ENCODE measurements around the gene ELL. TPM values are rescaled to one million over a fixed set of nuclear protein-coding genes. Genes with fewer than 3 reads are reported as not detected.
A peak's percentile ranks its signal among the peaks of the same experiment; 100 is the strongest.

The ELL gene
- total RNA-seq, result 10 to 100 TPM; 23.7 to 41.8 TPM

DNA sequence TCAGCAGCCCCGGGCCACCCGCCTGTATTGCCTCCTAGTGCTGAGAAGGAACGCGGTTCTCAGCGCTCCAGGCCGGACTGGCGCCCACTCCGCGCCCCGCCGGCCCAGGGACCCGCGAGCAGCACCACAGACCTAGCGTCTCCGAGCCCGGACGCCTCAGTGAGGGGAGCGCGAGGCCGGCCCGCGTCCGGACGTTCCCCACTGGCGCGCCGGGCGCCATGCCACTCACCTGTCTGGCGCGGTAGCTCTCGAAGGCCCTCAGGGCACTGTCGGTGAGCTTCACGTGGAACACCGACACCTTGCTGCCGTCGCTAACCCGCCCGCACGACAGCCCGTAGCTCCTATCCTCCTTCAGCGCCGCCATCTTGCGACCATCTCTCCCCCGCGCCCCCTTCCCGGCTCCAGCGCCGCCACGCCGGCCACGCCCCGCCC, at the start of gene ELL:
ELL (minus strand) TSS at position 379 of the 432 bp plus-strand sequence; CDS start at position 364, 15 bp downstream.
- no peaks in the 10 kb centered on the region for H3K9me3 Mint-ChIP-seq
- ATAC-seq (replicated peaks), result peak; percentile 1
- no peaks in the 10 kb centered on the region for H3K27me3 Mint-ChIP-seq
- peak within 1 kb of the TSS; percentile 92 for H3K27ac Mint-ChIP-seq
- H3K4me1 Mint-ChIP-seq, result no peaks in the 10 kb centered on the region
- H3K36me3 Mint-ChIP-seq (ENCODE audit: low read depth), result peaks cover 35% of the 10 kb centered on the region
- H3K4me3 Mint-ChIP-seq, result peak within 1 kb of the TSS; percentile 89

DNA sequence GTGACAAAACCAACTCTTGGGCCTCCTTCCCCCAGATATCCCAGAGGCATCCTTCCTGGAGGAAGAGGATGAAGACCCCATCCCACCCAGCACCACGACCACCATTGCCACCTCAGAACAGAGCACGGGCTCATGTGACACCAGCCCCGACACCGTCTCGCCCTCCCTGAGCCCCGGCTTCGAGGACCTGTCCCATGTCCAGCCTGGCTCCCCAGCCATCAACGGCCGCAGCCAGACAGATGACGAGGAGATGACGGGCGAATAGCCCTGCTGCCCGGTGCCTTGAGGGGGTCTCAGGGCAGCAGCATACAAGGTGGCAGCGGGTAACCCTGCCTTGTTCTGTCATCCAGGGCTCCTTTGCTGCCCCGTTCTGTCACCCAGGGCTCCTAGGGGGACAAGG, 46.5 kb upstream of the ELL start:
- no peak overlapping the region for H3K27ac Mint-ChIP-seq
- no peaks in the 10 kb centered on the region for H3K9me3 Mint-ChIP-seq
- peaks cover 93% of the 10 kb centered on the region for H3K36me3 Mint-ChIP-seq (ENCODE audit: low read depth)

GRCh38 chr19:18566953-18567352, 45.1 kb upstream of the ELL start:
- peaks cover 90% of the 10 kb centered on the region for H3K36me3 Mint-ChIP-seq (ENCODE audit: low read depth)

More for the DNA sequence above, 46.5 kb upstream of the ELL start:
- Mint-ChIP-seq H3K27me3 (no peaks in the 10 kb centered on the region), H3K4me1 (peaks cover 14% of the 10 kb centered on the region), H3K4me3 (no peak overlapping the region)
- ATAC-seq (replicated peaks), result no peak

GRCh38 chr19:18562086-18562485, 40.2 kb upstream of the ELL start:
- Mint-ChIP-seq H3K4me1 (peaks cover 5% of the 10 kb centered on the region), H3K4me3 (no peak overlapping the region), H3K27ac (no peak overlapping the region), H3K36me3 (ENCODE audit: low read depth) (peaks cover 93% of the 10 kb centered on the region), H3K9me3 (no peaks in the 10 kb centered on the region), H3K27me3 (no peaks in the 10 kb centered on the region)
- no peak for ATAC-seq (replicated peaks)

More at GRCh38 chr19:18566953-18567352, 45.1 kb upstream of the ELL start:
- ATAC-seq (replicated peaks), result no peak
- Mint-ChIP-seq H3K27ac (no peak overlapping the region), H3K9me3 (no peaks in the 10 kb centered on the region), H3K27me3 (no peaks in the 10 kb centered on the region), H3K4me1 (peaks cover 5% of the 10 kb centered on the region), H3K4me3 (no peak overlapping the region)

DNA sequence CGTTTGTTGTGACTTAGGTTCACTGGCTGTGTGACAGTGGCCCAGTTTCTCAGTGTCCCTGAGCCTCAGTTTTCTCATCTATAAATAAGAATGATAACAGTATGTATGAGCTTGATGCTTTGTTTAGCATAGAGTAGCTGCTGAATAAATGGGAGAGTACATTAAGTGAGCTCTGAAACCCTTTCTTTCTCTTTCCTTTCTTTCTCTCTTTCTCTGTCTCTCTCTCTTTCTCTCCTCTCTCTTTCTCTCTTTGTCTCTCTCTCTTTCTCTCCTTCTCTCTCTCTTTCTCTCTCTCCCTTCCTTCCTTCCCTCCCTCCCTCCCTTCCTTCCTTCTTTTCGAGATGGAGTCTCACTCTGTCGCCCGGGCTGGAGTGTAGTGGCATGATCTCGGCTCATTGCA, 37.8 kb upstream of the ELL start:
- H3K4me3 Mint-ChIP-seq, result peak overlapping the region; percentile 98
- H3K4me1 Mint-ChIP-seq, result peaks cover 5% of the 10 kb centered on the region
- H3K9me3 Mint-ChIP-seq, result no peaks in the 10 kb centered on the region

GRCh38 chr19:18558604-18559003, 36.7 kb upstream of the ELL start:
- peaks cover 5% of the 10 kb centered on the region for H3K4me1 Mint-ChIP-seq
- peak overlapping the region; percentile 98 for H3K4me3 Mint-ChIP-seq
- peak overlapping the region; percentile 98 for H3K27ac Mint-ChIP-seq
- no peaks in the 10 kb centered on the region for H3K9me3 Mint-ChIP-seq
- H3K36me3 Mint-ChIP-seq (ENCODE audit: low read depth), result peaks cover 58% of the 10 kb centered on the region
- ATAC-seq (replicated peaks), result no peak
- no peaks in the 10 kb centered on the region for H3K27me3 Mint-ChIP-seq

More for the DNA sequence above, 37.8 kb upstream of the ELL start:
- no peaks in the 10 kb centered on the region for H3K27me3 Mint-ChIP-seq
- no peak for ATAC-seq (replicated peaks)
- peaks cover 69% of the 10 kb centered on the region for H3K36me3 Mint-ChIP-seq (ENCODE audit: low read depth)
- H3K27ac Mint-ChIP-seq, result peak overlapping the region; percentile 98

DNA sequence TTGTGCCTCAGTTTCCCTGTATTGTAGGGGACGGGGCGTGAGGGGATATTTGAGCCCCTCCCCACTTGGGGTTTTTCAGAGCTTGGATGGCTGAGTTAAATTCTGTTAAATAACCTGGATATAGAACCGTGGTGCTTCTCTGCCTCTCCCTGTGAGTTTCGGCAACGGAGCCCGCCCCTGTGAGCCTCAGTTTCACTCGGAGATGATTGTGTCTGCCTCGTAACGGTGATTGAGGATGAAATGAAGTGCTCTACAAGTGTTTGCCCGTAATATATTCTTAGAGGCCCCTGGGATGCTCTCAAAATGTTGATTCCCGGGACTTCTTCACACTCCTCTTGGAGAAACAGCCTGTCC, 36.3 kb upstream of the ELL start:
- no peaks in the 10 kb centered on the region for H3K27me3 Mint-ChIP-seq
- no peaks in the 10 kb centered on the region for H3K9me3 Mint-ChIP-seq
- peaks cover 5% of the 10 kb centered on the region for H3K4me1 Mint-ChIP-seq
- peak overlapping the region; percentile 98 for H3K27ac Mint-ChIP-seq
- peaks cover 54% of the 10 kb centered on the region for H3K36me3 Mint-ChIP-seq (ENCODE audit: low read depth)
- H3K4me3 Mint-ChIP-seq, result peak overlapping the region; percentile 98
- peak; percentile 14 for ATAC-seq (replicated peaks)

- ATAC-seq (replicated peaks), result peak; percentile 98
- peak within 1 kb of the TSS; percentile 98 for H3K4me3 Mint-ChIP-seq
- no peaks in the 10 kb centered on the region for H3K27me3 Mint-ChIP-seq
- H3K27ac Mint-ChIP-seq, result peak within 1 kb of the TSS; percentile 98
- peaks cover 48% of the 10 kb centered on the region for H3K36me3 Mint-ChIP-seq (ENCODE audit: low read depth)
- H3K9me3 Mint-ChIP-seq, result no peaks in the 10 kb centered on the region
- peaks cover 5% of the 10 kb centered on the region for H3K4me1 Mint-ChIP-seq
Measured at GRCh38 chr19:18557411-18558201, 35.7 kb upstream of the ELL start, which contains the start of gene KXD1. TSS of gene KXD1 (plus strand) at chr19:18557870. CDS start at chr19:18562057, 4,187 bp downstream.

- Mint-ChIP-seq H3K4me1 (no peaks in the 10 kb centered on the region), H3K9me3 (no peaks in the 10 kb centered on the region), H3K36me3 (ENCODE audit: low read depth) (no peaks in the 10 kb centered on the region), H3K4me3 (no peak overlapping the region), H3K27me3 (no peaks in the 10 kb centered on the region), H3K27ac (no peak overlapping the region)
- no peak for ATAC-seq (replicated peaks)
Measured at GRCh38 chr19:18551631-18552030, 29.8 kb upstream of the ELL start.

- Mint-ChIP-seq H3K36me3 (ENCODE audit: low read depth) (peaks cover 43% of the 10 kb centered on the region), H3K9me3 (no peaks in the 10 kb centered on the region), H3K4me3 (peak overlapping the region; percentile 96), H3K4me1 (peaks cover 6% of the 10 kb centered on the region), H3K27me3 (no peaks in the 10 kb centered on the region), H3K27ac (peak overlapping the region; percentile 97)
- ATAC-seq (replicated peaks), result peak; percentile 89
Measured at GRCh38 chr19:18543814-18544475, 22.1 kb upstream of the ELL start.

DNA sequence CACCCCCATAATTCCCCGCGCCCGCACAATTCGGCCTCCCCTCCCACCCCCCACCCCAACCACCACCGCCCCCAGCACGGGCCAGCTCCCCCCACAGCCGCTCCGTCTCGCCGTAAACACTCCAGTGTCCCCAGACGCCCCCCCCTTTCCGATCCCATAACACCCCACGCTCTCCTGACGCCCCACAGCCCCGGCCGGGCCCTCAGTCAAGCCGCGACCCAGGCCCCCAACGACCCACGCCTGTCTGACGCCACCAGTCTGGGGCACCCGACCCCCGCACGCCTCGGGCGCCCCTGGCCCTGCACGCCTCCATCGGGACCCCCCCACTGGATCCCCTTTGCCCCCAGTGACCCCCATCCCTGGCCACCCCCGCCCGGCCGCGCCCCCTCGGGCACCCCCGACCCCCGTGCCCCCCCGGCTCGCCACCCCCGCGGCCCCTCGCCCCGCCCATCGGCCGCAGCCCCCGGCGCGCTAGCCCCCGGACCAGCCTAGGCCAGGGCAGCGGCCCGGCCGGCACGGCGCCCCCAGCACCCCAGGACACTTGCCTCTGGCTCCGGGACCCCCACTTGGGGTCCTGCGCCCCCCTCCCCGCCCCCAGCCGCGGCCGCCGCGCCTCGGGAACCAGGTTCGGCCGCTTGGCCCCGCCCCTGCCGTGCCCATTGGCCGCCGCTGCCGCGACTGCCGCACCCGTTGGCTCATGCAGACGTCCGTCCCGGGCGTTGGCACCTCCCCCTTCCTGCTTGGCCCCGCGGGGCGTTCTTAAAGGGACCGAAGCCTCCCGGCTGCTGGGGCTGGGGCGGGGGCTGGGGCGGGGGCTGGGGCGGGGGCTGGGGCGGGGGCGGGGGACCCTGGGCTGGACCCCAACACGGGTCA, 21.3 kb upstream of the ELL start, which contains the start of gene FKBP8:
FKBP8 (minus strand) TSS at position 633 of the 873 bp plus-strand sequence. CDS start 1,603 bp downstream, outside the sequence.
- peak within 1 kb of the TSS; percentile 98 for H3K27ac Mint-ChIP-seq
- no peaks in the 10 kb centered on the region for H3K9me3 Mint-ChIP-seq
- H3K4me3 Mint-ChIP-seq, result peak within 1 kb of the TSS; percentile 96
- peak; percentile 90 for ATAC-seq (replicated peaks)
- H3K36me3 Mint-ChIP-seq (ENCODE audit: low read depth), result peaks cover 50% of the 10 kb centered on the region
- H3K4me1 Mint-ChIP-seq, result peaks cover 6% of the 10 kb centered on the region
- H3K27me3 Mint-ChIP-seq, result no peaks in the 10 kb centered on the region

DNA sequence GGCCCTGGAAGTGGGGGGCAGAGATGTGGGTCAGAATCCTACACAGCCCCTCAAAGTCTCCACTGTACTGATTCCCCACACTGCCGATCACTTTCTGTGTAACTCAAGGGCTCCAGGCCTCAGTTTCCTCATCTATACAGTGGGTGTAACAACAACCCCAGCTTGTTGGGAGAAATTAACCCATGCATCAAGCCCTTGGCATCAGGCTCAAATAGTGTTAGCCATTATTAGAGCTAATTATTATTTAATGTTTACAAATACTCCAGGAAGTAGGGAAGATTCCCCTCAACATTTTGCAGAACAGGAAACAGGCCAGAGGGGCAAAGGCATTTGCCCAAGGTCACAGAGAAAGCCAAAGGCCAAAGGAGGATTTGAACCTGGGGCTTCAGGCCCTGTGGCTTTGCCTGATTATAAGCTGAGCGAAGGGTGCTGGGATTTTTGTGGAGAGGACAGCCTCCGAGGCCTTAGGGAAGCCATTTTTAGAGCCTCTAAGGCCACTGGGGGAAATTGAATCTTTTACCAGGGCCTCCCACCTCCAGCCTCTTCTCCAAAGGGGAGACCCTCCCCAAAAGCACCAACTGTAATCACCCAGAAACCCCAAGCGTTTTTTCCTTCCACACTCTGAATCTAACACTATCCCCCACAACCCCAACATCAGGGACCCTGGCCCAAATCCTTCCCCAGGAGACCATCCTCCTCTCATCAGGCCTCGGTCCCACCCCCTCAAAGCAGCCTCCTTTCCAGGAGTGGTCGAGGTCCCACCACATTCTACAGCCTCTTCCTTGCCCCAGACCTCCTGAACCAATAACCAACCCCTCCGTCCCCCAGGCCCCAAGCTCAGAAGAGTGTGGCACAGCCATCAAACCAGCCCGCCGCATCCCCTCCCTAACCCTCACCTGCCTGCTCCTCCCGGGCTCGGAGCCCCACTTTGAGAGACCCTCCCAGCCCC, 20.4 kb upstream of the ELL start:
- Mint-ChIP-seq H3K9me3 (no peaks in the 10 kb centered on the region), H3K4me1 (peaks cover 6% of the 10 kb centered on the region), H3K27me3 (no peaks in the 10 kb centered on the region), H3K4me3 (peak overlapping the region; percentile 92), H3K27ac (peak overlapping the region; percentile 98), H3K36me3 (ENCODE audit: low read depth) (peaks cover 60% of the 10 kb centered on the region)
- no peak for ATAC-seq (replicated peaks)

- Mint-ChIP-seq H3K4me3 (peak overlapping the region; percentile 92), H3K36me3 (ENCODE audit: low read depth) (peaks cover 68% of the 10 kb centered on the region), H3K27me3 (no peaks in the 10 kb centered on the region), H3K4me1 (peaks cover 6% of the 10 kb centered on the region), H3K27ac (peak overlapping the region; percentile 98), H3K9me3 (no peaks in the 10 kb centered on the region)
- peak; percentile 68 for ATAC-seq (replicated peaks)
Measured at GRCh38 chr19:18541258-18541991, 19.6 kb upstream of the ELL start.

All from activated T-helper 17 cell treated with anti-CD3 and anti-CD28 coated beads, Interleukin-2, amount 50 U/mL, for 72 hours (primary cell).